SH-SY5Y (cell line): ENCODE measurements around the gene ASCL5.

Experiments
- GATA2 ChIP-seq: IDR thresholded peaks from 2 replicates; pipeline ENCODE4 v1.6.1; 2011; ENCODE audit warnings: mild to moderate bottlenecking, low read depth, low read length
- GATA3 ChIP-seq: IDR thresholded peaks from 2 replicates; pipeline ENCODE4 v1.6.1; 2011; ENCODE audit warnings: low read depth, mild to moderate bottlenecking, low read length, moderate library complexity

DNA sequence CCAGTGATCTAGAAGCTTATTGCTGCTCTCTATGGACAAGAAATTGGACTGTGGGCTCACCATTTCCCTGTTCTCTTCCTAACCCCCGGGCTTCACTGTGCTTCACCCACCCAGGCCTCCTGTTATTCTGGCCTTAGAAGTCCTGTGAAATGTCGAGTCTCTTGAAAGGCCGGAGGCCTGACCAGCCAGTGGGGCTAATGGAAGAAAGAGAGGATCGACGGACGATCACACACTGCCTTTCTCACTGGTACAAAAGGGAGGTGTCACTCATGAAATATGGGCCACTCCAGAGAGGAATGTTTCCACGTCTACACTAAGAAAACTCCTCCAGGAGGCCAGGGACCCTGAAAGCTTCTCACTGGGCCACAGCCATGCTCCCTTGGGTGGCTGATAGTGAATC, 50.9 kb downstream of the ASCL5 start:
- TF ChIP-seq GATA3 (no peak), GATA2 (no peak)
